Fibroblast of villous mesenchyme (primary cell): ENCODE data around the gene EIF5. TPM values are rescaled to one million over a fixed set of nuclear protein-coding genes. Genes with fewer than 3 reads are reported as not detected.

Experiments
- DNase-seq: peaks from one replicate; pipeline ENCODE4 v3.0.0-alpha.2; 2010; ENCODE audit warnings: low read depth
- H3K4me3 ChIP-seq: 2 replicates; pipeline ENCODE4 v1.5.1; 2011; ENCODE audit warnings: low read depth, mild to moderate bottlenecking, low read length
- total RNA-seq: library from RNA; depleted of rRNA; stranded (reverse); fragments of >200 nt; gene quantifications from 2 replicates; pipeline ENCODE4 v1.2.3, GENCODE V29; 2012
- TF ChIP-seq, protein P1 (sequence below): IDR thresholded peaks from 2 replicates; pipeline ENCODE4 v1.5.1; 2012; ENCODE audit warnings: low read depth, mild to moderate bottlenecking, low read length; ENCODE audit not compliant: insufficient read depth

EIF5 gene
- total RNA-seq, 1 donor: 122 TPM

DNA sequence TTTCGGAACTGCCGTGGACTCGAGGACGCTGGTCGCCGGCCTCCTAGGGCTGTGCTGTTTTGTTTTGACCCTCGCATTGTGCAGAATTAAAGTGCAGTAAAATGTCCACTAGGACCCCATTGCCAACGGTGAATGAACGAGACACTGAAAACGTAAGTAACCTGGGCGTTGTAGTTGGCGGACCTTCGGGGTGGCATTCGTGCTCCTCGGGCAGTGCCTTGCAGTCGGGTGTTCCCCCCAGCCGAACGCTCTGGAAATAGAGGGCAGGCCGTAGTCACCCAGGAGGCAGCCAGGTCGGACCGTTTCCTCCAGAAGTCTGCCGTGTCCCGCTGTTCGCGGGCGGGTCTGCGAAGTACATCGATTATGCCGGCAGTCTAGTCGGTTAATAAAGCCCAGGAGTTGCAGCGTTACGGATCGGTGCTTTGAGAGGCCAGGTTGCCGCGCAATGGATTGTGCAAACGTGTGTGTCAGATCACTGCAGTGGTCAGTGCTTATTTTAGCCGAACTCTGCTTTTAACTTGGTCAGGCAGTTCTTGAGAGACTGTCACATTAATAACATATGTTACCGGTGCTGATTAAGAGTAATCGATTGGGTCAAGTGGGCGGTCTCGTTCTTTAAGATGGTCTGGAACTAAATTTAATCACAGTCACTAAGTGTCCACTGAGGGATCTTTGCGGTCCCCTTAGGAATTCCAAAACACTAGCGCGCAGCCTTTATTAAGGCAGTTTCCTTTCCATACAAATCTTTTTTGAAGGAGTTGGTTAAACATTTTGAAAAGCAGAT lies 52.1 kb downstream of the EIF5 start:
- TF ChIP-seq, protein P1, sequence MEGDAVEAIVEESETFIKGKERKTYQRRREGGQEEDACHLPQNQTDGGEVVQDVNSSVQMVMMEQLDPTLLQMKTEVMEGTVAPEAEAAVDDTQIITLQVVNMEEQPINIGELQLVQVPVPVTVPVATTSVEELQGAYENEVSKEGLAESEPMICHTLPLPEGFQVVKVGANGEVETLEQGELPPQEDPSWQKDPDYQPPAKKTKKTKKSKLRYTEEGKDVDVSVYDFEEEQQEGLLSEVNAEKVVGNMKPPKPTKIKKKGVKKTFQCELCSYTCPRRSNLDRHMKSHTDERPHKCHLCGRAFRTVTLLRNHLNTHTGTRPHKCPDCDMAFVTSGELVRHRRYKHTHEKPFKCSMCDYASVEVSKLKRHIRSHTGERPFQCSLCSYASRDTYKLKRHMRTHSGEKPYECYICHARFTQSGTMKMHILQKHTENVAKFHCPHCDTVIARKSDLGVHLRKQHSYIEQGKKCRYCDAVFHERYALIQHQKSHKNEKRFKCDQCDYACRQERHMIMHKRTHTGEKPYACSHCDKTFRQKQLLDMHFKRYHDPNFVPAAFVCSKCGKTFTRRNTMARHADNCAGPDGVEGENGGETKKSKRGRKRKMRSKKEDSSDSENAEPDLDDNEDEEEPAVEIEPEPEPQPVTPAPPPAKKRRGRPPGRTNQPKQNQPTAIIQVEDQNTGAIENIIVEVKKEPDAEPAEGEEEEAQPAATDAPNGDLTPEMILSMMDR: no peak
- peak; percentile 36 for DNase-seq

DNA sequence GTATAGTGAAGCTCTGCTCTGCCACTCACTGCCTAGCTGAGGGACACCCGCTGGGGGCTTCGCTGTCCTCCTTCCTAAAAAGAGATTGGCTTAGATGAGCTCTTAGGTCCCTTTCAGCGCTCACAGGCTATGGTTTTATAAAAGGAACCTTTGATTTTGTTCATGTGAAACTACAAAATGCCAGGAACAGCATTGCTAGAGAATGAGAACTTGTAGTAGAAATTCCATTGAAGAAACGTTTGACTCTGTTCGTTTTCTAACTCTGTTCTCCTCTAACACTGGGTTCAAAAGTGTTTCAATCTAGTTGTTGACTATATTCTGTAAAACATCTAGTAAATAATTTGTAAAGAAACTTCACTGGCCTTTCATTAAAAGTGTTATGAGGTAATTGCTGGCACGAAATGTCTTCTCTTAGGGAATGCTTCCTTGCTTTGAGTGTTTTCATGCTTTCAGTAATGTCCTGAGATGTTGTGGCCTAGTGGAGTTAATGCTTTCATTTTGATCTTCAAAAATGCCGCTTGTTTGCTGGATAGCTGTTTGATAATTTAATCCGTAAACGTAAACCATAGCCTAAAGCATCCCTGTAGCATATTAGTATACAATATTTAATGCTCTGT lies 52.8 kb downstream of the EIF5 start:
- TF ChIP-seq, protein P1: no peak
- peak; percentile 54 for DNase-seq
- H3K4me3 ChIP-seq: peak overlapping the region; percentile 92

More for the DNA sequence above, 52.1 kb downstream of the EIF5 start:
- H3K4me3 ChIP-seq: peak overlapping the region; percentile 92

DNA sequence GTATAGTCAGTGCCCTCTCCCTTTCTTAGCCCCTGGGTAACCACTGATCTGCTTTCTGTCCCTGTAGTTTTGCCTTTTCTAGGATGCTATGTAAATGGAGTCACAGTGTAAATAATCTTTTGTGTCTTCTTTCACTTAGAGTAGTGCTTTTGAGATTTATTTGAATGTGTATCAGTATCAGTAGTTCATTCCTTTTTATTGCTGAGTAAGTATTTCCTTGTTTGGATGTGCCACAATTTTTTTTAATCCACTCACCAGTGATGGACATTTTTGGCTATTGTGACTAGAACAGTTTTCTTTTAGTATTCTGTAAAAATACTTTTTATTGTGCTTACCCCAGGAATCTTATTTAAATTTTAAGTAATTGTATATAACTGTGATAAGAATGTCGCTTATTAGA lies 54.6 kb downstream of the EIF5 start:
- TF ChIP-seq, protein P1: no peak
- peak overlapping the region; percentile 92 for H3K4me3 ChIP-seq
- no peak for DNase-seq

DNA sequence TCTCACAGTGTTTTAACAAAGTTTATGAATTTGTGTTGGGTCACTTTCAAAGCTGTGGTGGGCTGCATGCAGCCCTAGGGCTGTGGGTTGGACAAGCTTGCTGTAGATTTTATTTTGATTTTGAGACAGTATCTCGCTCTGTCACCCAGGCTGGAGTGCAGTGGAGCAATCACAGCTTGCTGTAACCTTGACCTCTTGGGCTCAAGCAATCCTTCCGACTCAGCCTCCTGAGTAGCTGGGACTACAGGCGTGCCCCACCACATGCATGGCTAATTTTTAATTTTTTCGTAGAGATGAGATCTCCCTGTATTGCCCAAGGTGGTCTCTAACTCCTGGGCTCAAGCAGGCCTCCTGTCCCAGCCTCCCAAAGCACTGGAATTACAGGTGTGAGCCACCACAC lies 56.6 kb downstream of the EIF5 start:
- TF ChIP-seq, protein P1: no peak
- DNase-seq: no peak
- no peak overlapping the region for H3K4me3 ChIP-seq

DNA sequence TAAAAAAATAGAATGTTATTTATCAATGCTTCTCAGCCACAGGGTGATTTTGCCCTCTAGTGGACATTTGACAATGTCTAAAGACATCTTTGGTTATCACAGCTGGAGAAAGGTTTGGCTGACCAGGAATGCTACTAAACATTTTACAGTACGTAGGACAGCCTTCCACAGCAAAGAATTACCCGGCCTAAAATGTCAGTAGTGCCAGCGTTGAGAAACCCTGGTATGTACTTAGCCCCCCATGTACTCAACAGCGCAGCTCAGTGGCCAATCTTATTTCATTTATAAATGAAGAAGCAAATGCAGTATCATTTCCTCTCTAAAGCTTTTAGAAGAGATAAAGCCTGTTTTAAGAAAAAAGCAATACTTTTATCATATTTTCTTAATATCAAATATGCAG lies 57.0 kb downstream of the EIF5 start:
- TF ChIP-seq, protein P1: peak; percentile 80
- no peak overlapping the region for H3K4me3 ChIP-seq
- peak; percentile 91 for DNase-seq

DNA sequence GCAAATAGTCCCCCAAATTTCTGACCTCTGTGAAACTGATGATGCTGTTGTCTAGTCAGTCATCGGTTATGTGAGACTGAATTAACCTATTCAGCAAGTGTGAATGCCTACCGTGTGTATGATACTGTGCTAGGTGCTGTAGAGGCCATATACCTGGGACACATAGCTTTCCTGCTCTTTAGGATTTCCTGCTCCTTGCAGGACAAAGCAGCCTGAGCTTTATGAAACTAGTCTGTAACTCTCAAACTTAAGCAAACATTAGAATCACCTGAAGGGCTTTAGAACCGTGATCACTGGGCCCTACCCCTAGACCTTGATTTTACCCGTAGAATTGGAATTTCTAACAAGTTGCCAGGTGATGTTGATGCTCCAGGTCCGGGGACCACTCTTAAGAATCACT lies 58.1 kb downstream of the EIF5 start:
- DNase-seq: no peak
- TF ChIP-seq, protein P1: no peak
- H3K4me3 ChIP-seq: no peak overlapping the region
